Vagina (tissue), 2 donors: ENCODE data around the gene PEA15.

Experiments used
- POLR2A ChIP-seq, 2 donors: fragments of 450-650 bp; IDR thresholded peaks; one replicate each; pipeline ENCODE4 v1.6.1; 2017; ENCODE audit warnings: antibody characterized with exemption in 2 of 2, mild to moderate bottlenecking in 2 of 2, moderate library complexity in 2 of 2
- POLR2AphosphoS5 ChIP-seq, 2 donors: sonication (generic); formaldehyde crosslinking; IDR thresholded peaks; one replicate each; pipeline ENCODE4 v1.9.0; 2017; ENCODE audit warnings: antibody characterized with exemption in 2 of 2, mild to moderate bottlenecking in 2 of 2, low read depth in 1 of 2; ENCODE audit not compliant: insufficient read depth in 1 of 2
- TF ChIP-seq, protein P1 (sequence below), 3 experiments: fragments of 450-650 bp in 2 of 3; fragments of 200-600 bp in 1 of 3; sonication (generic) in 1 of 3; IDR thresholded peaks; one replicate each; pipeline ENCODE4 v1.5.1; 2017 to 2019; ENCODE audit warnings: antibody characterized with exemption in 3 of 3, mild to moderate bottlenecking in 2 of 3, moderate library complexity in 2 of 3

DNA sequence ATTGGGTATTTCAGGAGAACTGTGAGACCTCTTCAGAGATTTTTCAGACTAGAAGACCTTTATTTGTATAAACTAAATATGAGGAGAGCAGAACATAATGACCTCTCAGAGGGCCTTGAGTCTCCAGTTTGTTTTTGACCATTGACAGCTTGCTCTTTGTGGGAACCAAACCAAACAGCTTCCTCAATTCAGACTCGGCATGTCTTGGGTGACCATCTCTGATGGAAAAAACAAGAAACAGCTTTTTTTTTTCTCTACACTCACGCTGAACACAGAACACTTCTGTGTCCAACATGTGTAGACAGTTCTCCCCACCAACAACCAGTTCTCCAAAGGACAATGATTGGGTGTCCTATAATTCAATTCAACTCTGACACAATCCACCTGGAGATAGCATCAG is 42.3 kb upstream of the PEA15 start:
- TF ChIP-seq POLR2A (IDR thresholded peaks at IDR 0.05) (no peak), POLR2AphosphoS5 (IDR thresholded peaks at IDR 0.05; ENCODE audit: insufficient read depth in 1 of 2, low read depth in 1 of 2) (no peak)
- TF ChIP-seq, protein P1, sequence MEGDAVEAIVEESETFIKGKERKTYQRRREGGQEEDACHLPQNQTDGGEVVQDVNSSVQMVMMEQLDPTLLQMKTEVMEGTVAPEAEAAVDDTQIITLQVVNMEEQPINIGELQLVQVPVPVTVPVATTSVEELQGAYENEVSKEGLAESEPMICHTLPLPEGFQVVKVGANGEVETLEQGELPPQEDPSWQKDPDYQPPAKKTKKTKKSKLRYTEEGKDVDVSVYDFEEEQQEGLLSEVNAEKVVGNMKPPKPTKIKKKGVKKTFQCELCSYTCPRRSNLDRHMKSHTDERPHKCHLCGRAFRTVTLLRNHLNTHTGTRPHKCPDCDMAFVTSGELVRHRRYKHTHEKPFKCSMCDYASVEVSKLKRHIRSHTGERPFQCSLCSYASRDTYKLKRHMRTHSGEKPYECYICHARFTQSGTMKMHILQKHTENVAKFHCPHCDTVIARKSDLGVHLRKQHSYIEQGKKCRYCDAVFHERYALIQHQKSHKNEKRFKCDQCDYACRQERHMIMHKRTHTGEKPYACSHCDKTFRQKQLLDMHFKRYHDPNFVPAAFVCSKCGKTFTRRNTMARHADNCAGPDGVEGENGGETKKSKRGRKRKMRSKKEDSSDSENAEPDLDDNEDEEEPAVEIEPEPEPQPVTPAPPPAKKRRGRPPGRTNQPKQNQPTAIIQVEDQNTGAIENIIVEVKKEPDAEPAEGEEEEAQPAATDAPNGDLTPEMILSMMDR (IDR thresholded peaks at IDR 0.05) = no peak
